ENCODE data around the gene USP7. TPM values are rescaled to one million over a fixed set of nuclear protein-coding genes. Genes with fewer than 3 reads are reported as not detected.
A peak's percentile ranks its signal among the peaks of the same experiment; 100 is the strongest.
"Not testable (repeated sequence)": the region's sequence is repeated elsewhere in the genome, so short reads cannot be mapped to it uniquely, and the experiment has no call there.

USP7 gene
- total RNA-seq, 2 donors from 2014 or later: 154 to 171 TPM

GRCh38 chr16:8886593-8887430 is 76.9 kb downstream of the USP7 start:
- H3K27ac Mint-ChIP-seq: peak overlapping the region in 1 of 2 donors; percentile 5
- H3K9me3 Mint-ChIP-seq: no peaks in the 10 kb centered on the region
- ATAC-seq: no peak

GRCh38 chr16:8885674-8886592 is 77.8 kb downstream of the USP7 start:
- DNase-seq (ENCODE audit: low spot score in 2 of 2) (no peak), ATAC-seq (peak; percentile 14 to 31)
- Mint-ChIP-seq H3K27ac (peak overlapping the region; percentile 15 to 61), H3K9me3 (no peaks in the 10 kb centered on the region), H3K36me3 (no peaks in the 10 kb centered on the region)

More at GRCh38 chr16:8886593-8887430, 76.9 kb downstream of the USP7 start:
- DNase-seq (ENCODE audit: low spot score in 2 of 2): no peak
- peaks cover 0 to 5% of the 10 kb centered on the region in 2 donors for H3K36me3 Mint-ChIP-seq

GRCh38 chr16:8882725-8883377 is 80.9 kb downstream of the USP7 start:
- Mint-ChIP-seq H3K9me3 (no peaks in the 10 kb centered on the region), H3K27ac (peak overlapping the region in 1 of 2 donors; percentile 85), H3K36me3 (no peaks in the 10 kb centered on the region)
- DNase-seq (ENCODE audit: low spot score in 2 of 2): no peak
- ATAC-seq: no peak

- H3K27ac Mint-ChIP-seq: peak within 1 kb of the TSS in 1 of 2 donors; percentile 85
- H3K9me3 Mint-ChIP-seq: no peaks in the 10 kb centered on the region
- H3K36me3 Mint-ChIP-seq: no peaks in the 10 kb centered on the region
- ATAC-seq (no peak), DNase-seq (ENCODE audit: low spot score in 2 of 2) (no peak)
Observed at GRCh38 chr16:8882041-8882617, 81.6 kb downstream of the USP7 start, which contains the start of gene LITAFD. Gene LITAFD, plus strand, starts transcription at chr16:8882351. Its CDS starts 2,005 bp downstream, at chr16:8884356.

- no peak for ATAC-seq
Observed at GRCh38 chr16:8880839-8881510, 82.7 kb downstream of the USP7 start.

GRCh38 chr16:8878523-8878911 is 85.2 kb downstream of the USP7 start:
- DNase-seq (ENCODE audit: low spot score in 2 of 2) (no peak), ATAC-seq (no peak)
- no peaks in the 10 kb centered on the region for H3K9me3 Mint-ChIP-seq
- H3K36me3 Mint-ChIP-seq: no peaks in the 10 kb centered on the region
- peak overlapping the region; percentile 51 to 89 for H3K27ac Mint-ChIP-seq

More at GRCh38 chr16:8880839-8881510, 82.7 kb downstream of the USP7 start:
- H3K9me3 Mint-ChIP-seq: no peaks in the 10 kb centered on the region
- no peak for DNase-seq (ENCODE audit: low spot score in 2 of 2)
- H3K27ac Mint-ChIP-seq: no peak overlapping the region
- no peaks in the 10 kb centered on the region for H3K36me3 Mint-ChIP-seq

GRCh38 chr16:8877894-8878522 is 85.7 kb downstream of the USP7 start:
- Mint-ChIP-seq H3K36me3 (no peaks in the 10 kb centered on the region), H3K9me3 (no peaks in the 10 kb centered on the region), H3K27ac (peak overlapping the region in 1 of 2 donors; percentile 51)
- ATAC-seq (no peak), DNase-seq (ENCODE audit: low spot score in 2 of 2) (no peak)

- H3K36me3 Mint-ChIP-seq, H3K27ac Mint-ChIP-seq, H3K9me3 Mint-ChIP-seq: not testable (repeated sequence)
Observed at GRCh38 chr16:8875317-8875716, 88.4 kb downstream of the USP7 start.

GRCh38 chr16:8874388-8874787 is 89.3 kb downstream of the USP7 start:
- peak overlapping the region in 1 of 2 donors; percentile 50 for H3K27ac Mint-ChIP-seq
- no peak for ATAC-seq
- DNase-seq (ENCODE audit: low spot score in 2 of 2): no peak
- H3K9me3 Mint-ChIP-seq: no peaks in the 10 kb centered on the region
- no peaks in the 10 kb centered on the region for H3K36me3 Mint-ChIP-seq

More at GRCh38 chr16:8875317-8875716, 88.4 kb downstream of the USP7 start:
- not testable (repeated sequence) for ATAC-seq; DNase-seq (ENCODE audit: low spot score in 2 of 2)

- ATAC-seq; H3K9me3 Mint-ChIP-seq; H3K36me3 Mint-ChIP-seq; H3K27ac Mint-ChIP-seq; DNase-seq (ENCODE audit: low spot score in 2 of 2): not testable (repeated sequence)
Observed at GRCh38 chr16:8873866-8874195, 89.9 kb downstream of the USP7 start.

- Mint-ChIP-seq H3K9me3 (no peaks in the 10 kb centered on the region), H3K27ac (peak overlapping the region in 1 of 2 donors; percentile 9), H3K36me3 (peaks cover 0 to under 1% of the 10 kb centered on the region in 2 donors)
- ATAC-seq (no peak), DNase-seq (ENCODE audit: low spot score in 2 of 2) (no peak)
Observed at GRCh38 chr16:8872967-8873865, 90.5 kb downstream of the USP7 start.

GRCh38 chr16:8872071-8872470 is 91.6 kb downstream of the USP7 start:
- Mint-ChIP-seq H3K36me3 (peaks cover 11 to 12% of the 10 kb centered on the region in 2 donors), H3K27ac (no peak overlapping the region), H3K9me3 (no peaks in the 10 kb centered on the region)
- ATAC-seq: no peak
- DNase-seq (ENCODE audit: low spot score in 2 of 2): no peak

GRCh38 chr16:8869988-8870241 is 93.8 kb downstream of the USP7 start:
- DNase-seq (ENCODE audit: low spot score in 2 of 2); H3K9me3 Mint-ChIP-seq; ATAC-seq: not testable (repeated sequence)
- Mint-ChIP-seq H3K27ac (peak overlapping the region; percentile 74 to 82), H3K36me3 (peaks cover 13% of the 10 kb centered on the region in 2 donors)

- Mint-ChIP-seq H3K9me3 (no peaks in the 10 kb centered on the region), H3K36me3 (peaks cover 13% of the 10 kb centered on the region in 2 donors), H3K27ac (peak overlapping the region; percentile 82 to 98)
- ATAC-seq: no peak
- DNase-seq (ENCODE audit: low spot score in 2 of 2): no peak
Observed at GRCh38 chr16:8869212-8869987, 94.3 kb downstream of the USP7 start.

Data from activated naive CD4-positive, alpha-beta T cell treated with anti-CD3 and anti-CD28 coated beads, Interleukin-2, amount 50 U/mL, for 72 hours (primary cell).